CD4-positive, alpha-beta T cell treated with Interleukin-10 for 1 hour (primary cell): Measurements from ENCODE around the gene PRKCH.

Source experiments
- DNase-seq: peaks from one replicate; pipeline ENCODE4 v3.0.0-alpha.2; 2020

The PRKCH gene

GRCh38 chr14:61341275-61342206 lies 20.2 kb downstream of the PRKCH start:
- peak; percentile 44 for DNase-seq

DNA sequence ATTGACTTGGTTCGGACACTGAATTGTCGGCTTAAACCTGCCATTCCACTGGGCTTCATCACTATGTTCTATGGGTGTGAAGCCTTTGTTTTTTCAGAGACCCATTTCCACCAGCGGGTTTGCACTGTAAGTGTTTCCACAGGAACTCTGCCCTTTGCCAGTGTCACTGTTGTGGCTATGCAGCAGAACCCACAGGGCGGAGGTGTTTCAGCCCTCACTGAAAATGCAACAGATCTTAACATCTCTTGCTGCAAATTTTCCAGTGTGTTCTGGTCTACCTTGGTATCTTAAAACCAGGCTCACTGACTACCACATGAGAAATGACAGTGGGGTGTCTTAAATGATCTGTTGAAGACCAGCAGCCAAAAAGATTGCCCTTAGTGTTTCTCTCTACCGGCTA lies 21.1 kb downstream of the PRKCH start:
- peak; percentile 88 for DNase-seq

- DNase-seq: no peak
These were observed 21.6 kb downstream of the PRKCH start for GRCh38 chr14:61342932-61343331.

DNA sequence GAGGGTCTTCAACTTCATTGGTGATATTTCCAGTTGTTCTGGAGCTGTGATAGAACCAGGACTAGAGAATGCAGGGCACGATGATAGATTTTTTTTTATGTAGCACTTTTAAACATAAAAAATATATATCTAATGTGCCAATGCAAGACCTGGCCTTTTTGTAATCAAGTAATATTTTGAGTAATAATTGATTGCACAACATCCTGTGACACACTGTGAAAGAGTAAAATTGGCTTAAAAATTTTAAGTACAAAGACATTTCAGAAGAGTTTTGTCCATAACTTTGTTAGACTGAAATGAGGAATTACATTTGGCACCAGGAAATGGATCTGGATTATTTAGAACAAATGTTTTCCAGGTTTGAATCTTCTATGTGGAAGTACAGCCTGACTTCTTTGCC lies 22.1 kb downstream of the PRKCH start:
- DNase-seq: no peak

GRCh38 chr14:61343991-61344405 lies 22.6 kb downstream of the PRKCH start:
- peak; percentile 65 for DNase-seq

DNA sequence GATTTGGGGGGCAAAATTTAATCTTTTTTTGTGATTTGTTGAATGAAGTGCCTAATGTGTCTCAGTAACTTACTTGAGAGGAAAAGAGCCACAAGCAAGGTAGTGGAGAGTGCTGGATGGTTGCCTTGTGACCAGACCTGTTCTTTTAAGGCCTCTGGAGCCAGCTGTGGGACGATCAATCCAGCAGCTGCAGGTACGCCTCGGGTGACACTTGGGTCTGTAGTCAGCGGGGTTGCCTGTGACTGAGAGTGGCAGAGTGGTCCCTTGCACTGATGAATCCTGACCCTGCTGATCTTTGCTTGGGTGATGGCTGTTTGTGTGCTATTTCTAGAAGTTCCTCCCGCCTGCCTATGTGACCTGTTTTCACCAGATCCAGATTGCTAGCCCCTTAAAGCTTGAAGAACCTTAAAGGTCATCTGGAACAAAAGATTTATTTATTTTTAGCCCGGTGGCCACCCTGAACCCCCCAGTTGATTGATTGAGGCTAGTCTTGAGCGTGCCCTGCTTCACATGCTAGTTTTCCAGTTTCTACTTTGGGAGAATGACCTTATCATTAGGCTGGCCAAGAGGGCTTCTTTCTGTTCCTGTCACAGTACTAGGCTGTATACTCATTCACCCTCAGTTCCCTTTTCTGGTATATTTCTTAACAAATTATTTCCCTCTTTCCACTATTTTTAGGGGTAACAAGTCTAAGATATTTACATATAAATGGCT lies 23.2 kb downstream of the PRKCH start:
- peak; percentile 31 for DNase-seq

- DNase-seq: no peak
These were observed 23.7 kb downstream of the PRKCH start for GRCh38 chr14:61345151-61345482.

DNA sequence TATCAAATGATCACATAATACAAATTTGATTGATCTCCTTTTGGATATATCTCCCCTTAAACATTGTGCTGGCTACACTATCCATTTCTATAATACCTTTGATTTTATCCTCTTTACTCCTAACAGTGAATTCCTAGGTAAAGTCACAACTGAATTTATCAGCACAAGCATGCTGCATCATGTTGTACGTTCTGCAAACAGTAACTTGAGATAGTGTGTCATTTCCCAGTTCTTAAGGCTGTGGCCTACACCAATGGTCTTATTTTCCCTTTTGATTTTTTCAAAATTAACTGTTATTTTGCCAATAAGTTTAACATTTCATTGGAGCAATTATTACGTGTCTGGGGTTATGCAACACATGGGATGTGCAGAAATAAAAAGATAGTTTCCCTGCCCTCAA lies 24.8 kb downstream of the PRKCH start:
- no peak for DNase-seq

GRCh38 chr14:61346793-61347192 lies 25.4 kb downstream of the PRKCH start:
- DNase-seq: no peak

DNA sequence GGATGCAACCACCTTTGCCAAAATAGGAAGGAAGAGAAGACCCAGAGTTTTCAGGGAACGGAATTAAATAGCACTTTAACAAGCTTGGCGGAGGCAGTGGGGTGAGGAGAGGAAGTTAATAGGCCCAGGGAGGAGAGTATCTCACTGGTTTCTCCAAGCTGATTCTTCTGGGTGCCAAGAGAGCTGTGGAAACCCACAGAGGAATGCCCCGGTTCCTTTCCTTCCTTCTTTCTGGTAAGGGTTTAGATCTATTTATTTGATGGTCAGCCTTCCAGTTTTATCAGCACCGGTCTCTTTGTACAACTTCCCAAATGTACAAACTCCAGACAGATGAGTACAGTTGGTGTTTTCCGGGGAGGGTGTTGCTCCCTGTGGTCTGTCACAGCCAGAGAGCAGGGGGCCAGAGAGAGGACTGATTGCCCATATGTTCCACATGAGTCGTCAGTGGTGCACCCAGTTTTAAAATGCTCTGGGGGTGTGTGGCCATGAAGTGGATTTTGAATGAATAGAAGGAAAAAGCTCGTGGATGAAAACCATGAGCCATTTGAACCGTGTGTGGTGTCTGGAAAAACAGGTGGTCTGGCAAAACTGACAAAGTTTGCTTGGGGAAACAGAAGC lies 26.6 kb downstream of the PRKCH start:
- no peak for DNase-seq

DNA sequence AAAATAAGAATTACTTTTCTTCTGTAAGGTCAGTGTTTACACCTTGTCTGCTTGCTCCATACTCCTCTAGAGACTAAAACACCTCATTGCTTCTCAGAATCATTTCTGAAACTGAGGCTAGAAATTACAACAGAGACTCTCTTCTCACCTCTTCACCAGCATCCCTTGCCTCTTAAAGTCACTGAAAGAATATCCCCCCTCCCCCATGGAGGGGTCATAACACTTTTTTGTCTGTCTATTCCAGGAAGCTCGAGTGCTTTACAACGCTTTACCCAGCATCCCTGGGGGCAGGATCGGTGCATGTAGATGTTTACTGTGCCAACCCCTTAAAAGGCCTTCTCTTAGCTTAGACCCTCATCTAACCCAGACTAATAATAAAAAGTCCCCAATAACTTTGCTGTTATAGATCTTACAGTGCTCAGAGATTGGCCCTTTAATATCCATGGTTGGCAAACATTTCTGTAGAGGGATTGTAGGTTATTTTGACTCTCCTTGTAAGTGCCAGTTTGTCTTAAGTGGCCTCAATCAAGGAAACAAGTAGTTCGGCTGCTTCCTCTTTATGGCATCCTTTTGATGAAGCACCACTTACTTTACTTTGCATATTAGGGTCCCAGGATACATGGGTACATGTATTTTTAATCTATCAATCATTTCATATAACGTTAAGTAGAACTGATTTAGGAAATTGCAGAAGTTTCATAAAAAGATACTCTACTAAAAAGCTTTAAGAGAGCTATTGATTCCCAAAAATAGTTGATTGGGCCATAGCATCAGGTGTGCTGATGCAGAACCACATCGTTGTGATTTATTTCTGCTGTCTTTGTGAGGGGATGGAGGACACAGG lies 29.3 kb downstream of the PRKCH start:
- peak; percentile 53 for DNase-seq

GRCh38 chr14:61351477-61351876 lies 30.1 kb downstream of the PRKCH start:
- DNase-seq: no peak

DNA sequence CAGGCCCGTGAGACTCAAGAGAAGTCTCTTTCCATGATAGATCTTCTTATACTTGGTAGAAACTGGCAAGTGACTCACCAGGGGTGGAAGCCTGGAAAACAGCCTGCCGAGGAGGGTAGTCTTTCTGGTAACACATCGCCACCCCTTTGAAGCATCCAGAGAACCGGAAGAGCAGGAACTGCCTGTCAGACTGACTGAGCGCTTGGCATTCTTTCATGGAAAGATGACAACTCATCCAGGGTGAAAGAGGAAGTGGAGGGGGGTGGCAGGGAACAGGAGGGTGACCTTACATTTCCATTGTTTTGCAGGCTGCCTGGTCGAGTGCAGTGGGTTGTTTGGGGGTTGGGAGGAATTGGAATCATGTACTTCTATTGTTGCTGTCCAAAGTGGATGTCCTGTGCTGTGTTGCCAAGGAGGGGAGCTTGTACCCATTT lies 34.5 kb downstream of the PRKCH start:
- DNase-seq: peak; percentile 46

DNA sequence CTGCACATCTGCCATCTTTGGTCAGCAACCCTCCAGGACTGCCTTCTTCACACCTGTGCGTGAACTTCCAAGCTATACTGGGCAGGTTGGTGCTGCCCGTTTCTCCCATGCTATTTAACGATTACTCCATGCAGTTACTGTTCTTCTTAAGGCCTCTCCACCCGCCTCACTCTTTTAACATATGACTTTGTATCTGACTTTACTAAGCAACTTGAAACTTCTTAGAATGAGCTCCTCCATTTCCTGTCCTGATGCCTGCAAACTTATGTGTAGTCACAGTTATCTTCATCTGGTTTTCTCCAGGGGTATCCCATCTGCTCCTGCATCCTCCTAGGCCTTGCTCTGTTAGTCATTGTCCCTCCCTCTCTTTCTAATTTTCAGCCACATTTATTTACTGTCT lies 35.7 kb downstream of the PRKCH start:
- no peak for DNase-seq

DNA sequence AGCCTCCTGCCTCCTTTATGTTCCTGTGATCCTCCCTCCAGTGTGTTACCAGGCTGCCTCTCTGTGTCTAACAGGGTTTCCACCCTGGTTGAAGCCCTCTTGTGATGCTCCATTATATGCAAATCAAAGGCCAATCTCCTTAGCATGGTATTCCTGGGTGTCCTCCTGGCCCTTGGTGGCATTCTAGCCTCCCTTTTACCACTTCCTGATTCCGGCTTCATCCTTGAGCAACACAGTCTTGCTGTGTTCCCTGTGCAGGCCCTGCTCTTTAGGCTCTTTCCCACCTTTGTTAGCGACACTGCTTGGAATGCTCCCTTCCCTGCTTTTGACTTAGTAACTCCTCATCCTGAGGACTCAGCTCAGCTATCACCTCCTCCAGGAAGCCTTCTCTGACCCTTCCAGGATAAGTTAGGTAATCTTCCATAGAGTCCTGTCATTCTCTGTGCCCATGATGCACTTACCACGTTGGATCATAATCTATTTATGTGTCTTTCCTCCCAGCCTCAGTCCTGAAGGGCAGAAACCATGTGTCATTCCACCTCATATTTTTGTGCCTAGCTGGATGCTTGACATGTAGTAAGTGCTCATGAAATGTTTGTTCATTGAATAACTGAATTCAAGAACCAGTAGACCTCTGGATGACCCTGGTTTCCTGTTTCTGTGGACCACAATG lies 37.3 kb downstream of the PRKCH start:
- DNase-seq: no peak

GRCh38 chr14:61360796-61361525 lies 39.6 kb downstream of the PRKCH start:
- DNase-seq: no peak

DNA sequence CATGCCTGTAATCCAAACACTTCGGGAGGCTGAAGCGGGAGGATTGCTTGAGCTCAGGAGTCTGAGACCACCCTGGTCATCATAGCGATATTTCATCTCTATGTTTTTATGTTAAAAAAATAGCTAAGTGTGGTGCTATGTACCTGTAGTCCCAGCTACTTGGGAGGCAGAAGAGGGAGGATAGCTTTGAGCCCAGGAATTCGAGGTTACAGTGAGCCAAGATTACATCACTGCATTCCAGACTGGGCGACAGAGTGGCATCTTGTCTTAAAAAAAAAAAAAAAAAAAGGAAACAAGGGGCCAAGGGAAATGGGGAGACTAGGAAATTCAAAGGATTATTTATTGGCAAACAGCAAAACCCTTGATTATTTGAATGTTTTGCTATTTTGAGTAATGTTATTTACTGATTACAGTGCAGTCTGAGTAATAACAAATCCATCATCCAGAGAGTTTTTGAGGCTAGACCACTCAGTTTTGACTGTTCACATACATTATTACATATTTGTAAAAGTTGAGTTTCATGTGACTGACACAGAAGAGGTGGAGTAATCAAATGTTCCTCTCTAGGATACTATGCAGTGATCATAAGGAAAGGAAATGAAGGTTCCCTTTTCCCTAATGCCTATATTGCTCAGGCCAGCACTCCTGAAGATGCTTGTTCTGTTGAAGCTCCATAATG lies 40.8 kb downstream of the PRKCH start:
- no peak for DNase-seq

DNA sequence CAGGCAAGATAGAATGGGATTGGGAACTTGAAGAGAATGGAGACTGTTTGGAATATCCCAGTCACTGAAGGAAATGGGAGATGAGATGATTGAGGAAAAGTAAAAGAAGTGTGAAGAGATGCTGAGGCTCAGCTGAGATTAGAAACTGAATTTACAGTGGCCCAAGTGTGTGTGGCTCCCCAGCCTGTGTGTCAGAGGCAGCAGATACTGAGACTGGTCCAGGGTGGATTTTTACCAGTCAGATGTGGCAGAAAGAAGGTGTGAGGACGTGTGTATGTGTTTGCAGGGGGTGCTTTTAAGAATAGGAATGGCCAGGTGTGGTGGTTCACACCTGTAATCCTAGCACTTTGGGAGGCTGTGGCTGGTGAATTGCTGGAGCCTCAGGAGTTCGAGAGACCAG lies 42.9 kb downstream of the PRKCH start:
- no peak for DNase-seq

DNA sequence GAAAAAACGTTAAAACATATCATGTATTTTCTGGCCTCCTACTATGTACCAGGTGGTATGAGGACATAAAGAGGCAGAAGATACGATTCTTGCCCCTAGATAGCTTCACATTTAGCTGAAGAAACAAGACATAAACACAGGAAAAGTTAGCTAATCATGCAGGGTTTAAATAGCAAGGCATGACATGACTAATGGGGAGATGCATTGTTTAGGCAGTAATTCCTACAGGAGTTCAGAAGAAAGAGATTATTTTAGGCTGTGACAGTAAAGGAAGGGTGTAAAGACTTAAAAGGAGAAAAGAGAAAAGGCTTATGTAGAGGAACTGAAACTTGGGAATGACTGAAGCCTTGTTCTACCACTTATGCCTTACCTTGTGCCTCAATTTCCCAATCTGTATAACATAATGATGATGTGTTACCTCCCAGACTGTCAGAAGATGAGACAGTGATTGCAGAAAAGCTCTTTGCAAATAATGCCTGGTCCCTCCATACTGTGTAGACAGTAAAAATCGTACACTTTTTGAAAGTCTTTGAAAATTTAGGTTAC lies 44.4 kb downstream of the PRKCH start:
- no peak for DNase-seq

- no peak for DNase-seq
These were observed 46.8 kb downstream of the PRKCH start for GRCh38 chr14:61368114-61368710.
